IMR-90 (cell line): ENCODE results near the gene DHRSX. TPM values are rescaled to one million over a fixed set of nuclear protein-coding genes. Genes with fewer than 3 reads are reported as not detected.

Source experiments
- ATAC-seq: fragments of 200-7000 bp; cut with Tn5 transposase; 2 replicates; pipeline ENCODE4 v1.9.1; 2020; ENCODE audit warnings: low read depth, mild to moderate bottlenecking, moderate library complexity
- BruUV-seq: library from RNA; stranded (reverse); fragments of 400-500 nt; replicated peaks from 2 replicates; lab custom pipeline; 2021; lab: Mats Ljungman, UMichigan
- CTCF ChIA-PET: fragments of 300-600 bp; formaldehyde crosslinking; extraction: SDS; loops from one replicate; lab custom pipeline; 2021; ENCODE audit warnings: antibody characterized with exemption; lab: Yijun Ruan, JAX
- POLR2A ChIA-PET: fragments of 300-600 bp; sonication (Branson Sonifier 250); formaldehyde crosslinking; loops from one replicate; lab custom pipeline; 2022; ENCODE audit warnings: antibody characterized with exemption; ENCODE audit not compliant: unreplicated experiment; lab: Charles Lee
- DNase-seq: peaks from one replicate; pipeline ENCODE4 v3.0.0; 2013
- H2AFZ ChIP-seq: replicated peaks from 2 replicates; pipeline ENCODE3; 2013; ENCODE audit warnings: low read length, mild to moderate bottlenecking; ENCODE audit not compliant: poor library complexity
- H2AK5ac ChIP-seq: 2 replicates; pipeline ENCODE4 v1.6.1; 2013; ENCODE audit warnings: low read depth, low read length, inconsistent platforms
- H2AK9ac ChIP-seq: replicated peaks from 2 replicates; pipeline ENCODE3; 2013; ENCODE audit warnings: mild to moderate bottlenecking, low read depth, low read length, moderate library complexity; ENCODE audit not compliant: poor library complexity
- H2BK120ac ChIP-seq: 2 replicates; pipeline ENCODE4 v1.6.1; 2013; ENCODE audit warnings: low read depth, low read length, inconsistent platforms
- H2BK15ac ChIP-seq: 3 replicates; pipeline ENCODE4 v1.6.1; 2013; ENCODE audit warnings: low read depth, low read length, inconsistent platforms
- H2BK20ac ChIP-seq: 2 replicates; pipeline ENCODE4 v1.6.1; 2013; ENCODE audit warnings: low read depth, mild to moderate bottlenecking, inconsistent platforms, low read length, moderate library complexity
- H2BK5ac ChIP-seq: 2 replicates; pipeline ENCODE4 v1.6.1; 2013; ENCODE audit warnings: mild to moderate bottlenecking, low read depth, low read length, inconsistent platforms; ENCODE audit not compliant: poor library complexity, severe bottlenecking
- H3K14ac ChIP-seq: replicated peaks from 2 replicates; pipeline ENCODE4 v1.6.1; 2013; ENCODE audit warnings: low read depth, low read length, inconsistent platforms
- H3K18ac ChIP-seq: 2 replicates; pipeline ENCODE4 v1.6.1; 2013; ENCODE audit warnings: low read depth, low read length, control low read depth
- H3K23ac ChIP-seq: 2 replicates; pipeline ENCODE4 v1.6.1; 2013; ENCODE audit warnings: low read depth, low read length, inconsistent platforms
- H3K27ac ChIP-seq: 2 replicates; pipeline ENCODE4 v1.5.1; 2013; ENCODE audit warnings: mild to moderate bottlenecking, control low read depth, low read length; ENCODE audit not compliant: insufficient read depth
- H3K27me3 ChIP-seq: 2 replicates; pipeline ENCODE4 v1.6.1; 2013; ENCODE audit warnings: low read length; ENCODE audit not compliant: control insufficient read depth, insufficient read depth
- H3K36me3 ChIP-seq: 2 replicates; pipeline ENCODE4 v1.6.1; 2013; ENCODE audit warnings: low read length, mixed read lengths; ENCODE audit not compliant: control insufficient read depth, insufficient read depth
- H3K4ac ChIP-seq: 2 replicates; pipeline ENCODE4 v1.6.1; 2013; ENCODE audit warnings: low read depth, low read length, inconsistent platforms
- H3K4me1 ChIP-seq: 2 replicates; pipeline ENCODE4 v1.6.1; 2013; ENCODE audit warnings: low read length, mixed read lengths; ENCODE audit not compliant: control insufficient read depth, insufficient read depth
- H3K4me2 ChIP-seq: 2 replicates; pipeline ENCODE4 v1.6.1; 2013; ENCODE audit warnings: low read depth, mild to moderate bottlenecking, control low read depth, low read length, moderate library complexity
- H3K4me3 ChIP-seq: 2 replicates; pipeline ENCODE4 v1.5.1; 2013; ENCODE audit warnings: low read depth, mild to moderate bottlenecking, control low read depth, low read length, moderate library complexity; ENCODE audit not compliant: insufficient read depth
- H3K56ac ChIP-seq: 2 replicates; pipeline ENCODE4 v1.6.1; 2013; ENCODE audit warnings: low read length, inconsistent platforms; ENCODE audit not compliant: insufficient read depth; ENCODE audit errors: extremely low read depth
- H3K79me1 ChIP-seq, 2 experiments: 2 replicates each; pipeline ENCODE4 v1.6.1; 2013; ENCODE audit warnings: low read length in 2 of 2, inconsistent platforms in 1 of 2, low read depth in 1 of 2
- H3K9ac ChIP-seq: 2 replicates; pipeline ENCODE4 v1.6.1; 2013; ENCODE audit warnings: low read depth, low read length, control low read depth
- H3K9me1 ChIP-seq: 2 replicates; pipeline ENCODE4 v1.6.1; 2013; ENCODE audit warnings: low read length, inconsistent platforms; ENCODE audit not compliant: insufficient read depth
- H3K9me3 ChIP-seq: 2 replicates; pipeline ENCODE4 v1.6.1; 2013; ENCODE audit warnings: low read length; ENCODE audit not compliant: control insufficient read depth, insufficient read depth
- H4K20me1 ChIP-seq: 2 replicates; pipeline ENCODE4 v1.6.1; 2013; ENCODE audit warnings: low read length, inconsistent platforms; ENCODE audit not compliant: insufficient read depth
- H4K5ac ChIP-seq: 2 replicates; pipeline ENCODE4 v1.6.1; 2013; ENCODE audit warnings: mild to moderate bottlenecking, low read depth, low read length, control low read depth
- H4K8ac ChIP-seq, 2 experiments: 2 replicates each; pipeline ENCODE4 v1.6.1; 2013; ENCODE audit warnings: low read depth in 2 of 2, low read length in 2 of 2, control low read depth in 1 of 2, inconsistent platforms in 1 of 2
- H4K91ac ChIP-seq: 2 replicates; pipeline ENCODE4 v1.6.1; 2013; ENCODE audit warnings: low read depth, low read length, inconsistent platforms; ENCODE audit not compliant: insufficient read depth
- BHLHE40 ChIP-seq: fragments of 150-350 bp; IDR thresholded peaks from 2 replicates; pipeline ENCODE4 v1.6.1; 2016; ENCODE audit warnings: mild to moderate bottlenecking, low read depth, low read length
- CEBPB ChIP-seq: IDR thresholded peaks from 2 replicates; pipeline ENCODE4 v1.6.1; 2012; ENCODE audit warnings: low read depth, low read length, improper control_type of control experiment
- MAFK ChIP-seq: IDR thresholded peaks from 2 replicates; pipeline ENCODE4 v1.6.1; 2012; ENCODE audit warnings: low read depth, low read length, improper control_type of control experiment
- MAZ ChIP-seq: IDR thresholded peaks from 2 replicates; pipeline ENCODE4 v1.6.1; 2012; ENCODE audit warnings: low read depth, mild to moderate bottlenecking, low read length, improper control_type of control experiment, moderate library complexity, borderline replicate concordance
- MXI1 ChIP-seq: IDR thresholded peaks from 2 replicates; pipeline ENCODE4 v1.6.1; 2012; ENCODE audit warnings: low read depth, mild to moderate bottlenecking, low read length, moderate library complexity, borderline replicate concordance
- NFE2L2 ChIP-seq: fragments of 150-350 bp; IDR thresholded peaks from 2 replicates; pipeline ENCODE4 v1.6.1; 2016; ENCODE audit warnings: low read depth, mild to moderate bottlenecking, low read length
- POLR2A ChIP-seq: IDR thresholded peaks from 2 replicates; pipeline ENCODE4 v1.6.1; 2012; ENCODE audit warnings: mild to moderate bottlenecking, low read depth, low read length
- RAD21 ChIP-seq: IDR thresholded peaks from 2 replicates; pipeline ENCODE4 v1.6.1; 2012; ENCODE audit warnings: low read length, improper control_type of control experiment
- RCOR1 ChIP-seq: IDR thresholded peaks from 2 replicates; pipeline ENCODE4 v1.6.1; 2012; ENCODE audit warnings: mild to moderate bottlenecking, low read length, improper control_type of control experiment; ENCODE audit not compliant: insufficient replicate concordance
- RFX5 ChIP-seq: IDR thresholded peaks from 2 replicates; pipeline ENCODE4 v1.8.0; 2012; ENCODE audit warnings: low read depth, mild to moderate bottlenecking, low read length, moderate library complexity
- SMC3 ChIP-seq: fragments of 150-350 bp; IDR thresholded peaks from 2 replicates; pipeline ENCODE4 v1.6.1; 2016; ENCODE audit warnings: low read depth, mild to moderate bottlenecking, antibody characterized with exemption, low read length, moderate library complexity
- WGBS, 2 experiments: methylation state at CpG; one replicate each; pipeline versions ENCODE4 v1.1.5 to v1.1.7; 2013; ENCODE audit warnings: missing lambda C conversion rate in 2 of 2; ENCODE audit not compliant: insufficient read length in 1 of 2; ENCODE audit errors: extremely low coverage in 2 of 2; 5-methylcytosine and 5-hydroxymethylcytosine counted together
- dilution Hi-C: fragments of 300-500 bp; cut with HindIII; formaldehyde crosslinking; loops from one replicate; pipeline ENCODE4 v1.14.3; 2018; ENCODE audit warnings: low sequenced_read_pairs; ENCODE audit not compliant: unreplicated experiment
- in situ Hi-C: fragments of 300-500 bp; cut with MboI; formaldehyde crosslinking; loops from 3 replicates; pipeline ENCODE4 v1.14.3; 2019; ENCODE audit warnings: low sequenced_read_pairs, inconsistent platforms, mixed read lengths
- intact Hi-C: fragments of 100-400 bp; cut with micrococcal nuclease; formaldehyde crosslinking; loops from 2 replicates; pipeline ENCODE4 v1.10.0; 2022
- polyA plus RNA-seq, 3 experiments: library from polyadenylated mRNA; depleted of rRNA; stranded (reverse); fragments of >200 nt; gene quantifications; 2 replicates each; pipeline ENCODE4 v1.2.3, GENCODE V29; 2012; ENCODE audit warnings: low replicate concordance in 1 of 3
- total RNA-seq: library from RNA; depleted of rRNA; stranded (reverse); fragments of >200 nt; gene quantifications from 2 replicates; pipeline ENCODE4 v1.2.3, GENCODE V29; 2012
- TF ChIP-seq, protein P1 (sequence below): fragments of 150-350 bp; IDR thresholded peaks from 2 replicates; pipeline ENCODE4 v1.6.1; 2017; ENCODE audit warnings: mild to moderate bottlenecking, antibody characterized with exemption, low read length, low read depth
- TF ChIP-seq, protein P2 (sequence below): conservative IDR thresholded peaks from 2 replicates; pipeline ENCODE4 v1.5.1; 2012; ENCODE audit warnings: mild to moderate bottlenecking, low read depth, low read length, improper control_type of control experiment
- TF ChIP-seq, protein P3 (sequence below): fragments of 150-350 bp; IDR thresholded peaks from 2 replicates; pipeline ENCODE4 v1.6.1; 2016; ENCODE audit warnings: low read depth, mild to moderate bottlenecking, low read length, moderate library complexity, borderline replicate concordance

The DHRSX gene
- total and polyA plus RNA-seq, 2 of the 4 experiments (the other 2 are of a cell fraction), result 26.2 to 38.0 TPM

DNA sequence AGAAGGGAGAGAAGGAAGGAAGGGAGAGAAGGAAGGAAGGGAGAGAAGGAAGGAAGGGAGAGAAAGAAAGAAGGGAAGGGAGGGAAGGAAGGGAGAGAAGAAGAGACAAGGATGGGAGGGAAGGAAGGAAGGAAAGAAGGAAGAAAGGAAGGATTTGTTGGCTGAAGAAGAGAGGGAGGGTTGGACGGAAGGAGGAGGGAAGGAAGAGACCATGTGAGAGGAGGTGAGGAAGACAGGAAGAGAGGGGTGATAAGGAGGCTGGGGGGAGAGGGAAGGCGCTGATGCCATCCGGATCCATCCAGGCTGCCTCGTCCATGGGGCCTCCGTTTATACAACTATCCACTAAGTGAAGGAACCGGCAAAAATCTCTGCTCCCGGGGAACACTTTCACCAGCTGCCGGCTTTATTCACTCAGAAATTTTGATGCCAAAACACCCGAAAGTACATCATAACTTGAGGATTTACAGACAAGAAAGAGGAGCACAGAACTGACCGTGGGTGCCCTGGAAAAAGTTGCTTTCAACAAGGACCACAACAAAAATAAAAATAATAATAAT, 14.9 kb downstream of the DHRSX start:
- in situ Hi-C loops, result no loop called here
- TF ChIP-seq NFE2L2 (no peak), SMC3 (no peak), RCOR1 (no peak), POLR2A (no peak), MAFK (no peak), RFX5 (no peak), RAD21 (no peak), BHLHE40 (no peak), MAZ (no peak), MXI1 (no peak), CEBPB (no peak)
- TF ChIP-seq, protein P1, sequence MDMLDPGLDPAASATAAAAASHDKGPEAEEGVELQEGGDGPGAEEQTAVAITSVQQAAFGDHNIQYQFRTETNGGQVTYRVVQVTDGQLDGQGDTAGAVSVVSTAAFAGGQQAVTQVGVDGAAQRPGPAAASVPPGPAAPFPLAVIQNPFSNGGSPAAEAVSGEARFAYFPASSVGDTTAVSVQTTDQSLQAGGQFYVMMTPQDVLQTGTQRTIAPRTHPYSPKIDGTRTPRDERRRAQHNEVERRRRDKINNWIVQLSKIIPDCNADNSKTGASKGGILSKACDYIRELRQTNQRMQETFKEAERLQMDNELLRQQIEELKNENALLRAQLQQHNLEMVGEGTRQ, result no peak
- TF ChIP-seq, protein P2, sequence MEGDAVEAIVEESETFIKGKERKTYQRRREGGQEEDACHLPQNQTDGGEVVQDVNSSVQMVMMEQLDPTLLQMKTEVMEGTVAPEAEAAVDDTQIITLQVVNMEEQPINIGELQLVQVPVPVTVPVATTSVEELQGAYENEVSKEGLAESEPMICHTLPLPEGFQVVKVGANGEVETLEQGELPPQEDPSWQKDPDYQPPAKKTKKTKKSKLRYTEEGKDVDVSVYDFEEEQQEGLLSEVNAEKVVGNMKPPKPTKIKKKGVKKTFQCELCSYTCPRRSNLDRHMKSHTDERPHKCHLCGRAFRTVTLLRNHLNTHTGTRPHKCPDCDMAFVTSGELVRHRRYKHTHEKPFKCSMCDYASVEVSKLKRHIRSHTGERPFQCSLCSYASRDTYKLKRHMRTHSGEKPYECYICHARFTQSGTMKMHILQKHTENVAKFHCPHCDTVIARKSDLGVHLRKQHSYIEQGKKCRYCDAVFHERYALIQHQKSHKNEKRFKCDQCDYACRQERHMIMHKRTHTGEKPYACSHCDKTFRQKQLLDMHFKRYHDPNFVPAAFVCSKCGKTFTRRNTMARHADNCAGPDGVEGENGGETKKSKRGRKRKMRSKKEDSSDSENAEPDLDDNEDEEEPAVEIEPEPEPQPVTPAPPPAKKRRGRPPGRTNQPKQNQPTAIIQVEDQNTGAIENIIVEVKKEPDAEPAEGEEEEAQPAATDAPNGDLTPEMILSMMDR, result no peak
- TF ChIP-seq, protein P3, sequence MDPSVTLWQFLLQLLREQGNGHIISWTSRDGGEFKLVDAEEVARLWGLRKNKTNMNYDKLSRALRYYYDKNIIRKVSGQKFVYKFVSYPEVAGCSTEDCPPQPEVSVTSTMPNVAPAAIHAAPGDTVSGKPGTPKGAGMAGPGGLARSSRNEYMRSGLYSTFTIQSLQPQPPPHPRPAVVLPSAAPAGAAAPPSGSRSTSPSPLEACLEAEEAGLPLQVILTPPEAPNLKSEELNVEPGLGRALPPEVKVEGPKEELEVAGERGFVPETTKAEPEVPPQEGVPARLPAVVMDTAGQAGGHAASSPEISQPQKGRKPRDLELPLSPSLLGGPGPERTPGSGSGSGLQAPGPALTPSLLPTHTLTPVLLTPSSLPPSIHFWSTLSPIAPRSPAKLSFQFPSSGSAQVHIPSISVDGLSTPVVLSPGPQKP, result no peak
- H2AFZ ChIP-seq, result no peak overlapping the region
- 0 out of 2 replicates have a peak overlapping the region, but pooled peaks have one; percentile 13 for H3K18ac ChIP-seq
- H4K5ac ChIP-seq, result peak overlapping the region; percentile 87
- no peak overlapping the region; the same call in 1 of the 2 replicates for H3K14ac ChIP-seq
- H3K27me3 ChIP-seq, result no peaks in the 10 kb centered on the region
- H2AK5ac ChIP-seq, result peak overlapping the region; percentile 85
- no TSS peak for BruUV-seq
- peak overlapping the region; percentile 55 to 62; a peak in 2 of 4 replicates for H4K8ac ChIP-seq
- ChIA-PET CTCF (no interaction called here), POLR2A (no interaction called here)
- dilution Hi-C loops, result no loop called here
- H3K79me1 ChIP-seq, result peaks cover 14 to 61% of the 10 kb centered on the region in 2 experiments
- peaks cover 5% of the 10 kb centered on the region for H4K20me1 ChIP-seq
- peak overlapping the region; percentile 51 for H2BK5ac ChIP-seq
- H2BK15ac ChIP-seq, result peak overlapping the region; percentile 48; the same call in 1 of the 3 replicates
- peaks cover 14% of the 10 kb centered on the region for H3K4me1 ChIP-seq
- no peaks in the 10 kb centered on the region for H3K9me3 ChIP-seq
- intact Hi-C loops, result loop anchor here (2.0 kb wide), 1 partner anchor 13 kb away; no protein-coding TSS in a partner anchor
- H3K4me2 ChIP-seq, result peak overlapping the region; percentile 52; the same call in 1 of the 2 replicates
- H3K4me3 ChIP-seq, result no peak overlapping the region
- peaks cover 42% of the 10 kb centered on the region for H3K36me3 ChIP-seq
- H4K91ac ChIP-seq, result no peak overlapping the region; the same call in 1 of the 2 replicates
- H3K9ac ChIP-seq, result no peak overlapping the region
- H3K23ac ChIP-seq, result peak overlapping the region; percentile 43; the same call in 1 of the 2 replicates
- H3K4ac ChIP-seq, result peak overlapping the region; percentile 53; the same call in 1 of the 2 replicates
- H3K27ac ChIP-seq, result peak overlapping the region; percentile 73; the same call in 1 of the 2 replicates
- no peak overlapping the region for H2AK9ac ChIP-seq
- no peak for ATAC-seq
- H2BK20ac ChIP-seq, result no peak overlapping the region
- no peak for DNase-seq
- H2BK120ac ChIP-seq, result no peak overlapping the region
- peaks cover 3% of the 10 kb centered on the region for H3K9me1 ChIP-seq
- no peak overlapping the region for H3K56ac ChIP-seq
- 60 to 100% methylated on average over 1 to 4 of the region's 10 CpGs for WGBS, 2 experiments
